Tibial artery (tissue), 4 donors: ENCODE results near the gene CDX2.

ENCODE experiments used
- DNase-seq, 2 donors: peaks; one replicate each; pipeline ENCODE4 v3.0.0-alpha.2; 2019
- H3K27ac ChIP-seq, 2 donors: fragments of 200-600 bp; sonication (generic) in 1 of 2; 1 replicate in 1 of 2; 2 replicates in 1 of 2; pipeline ENCODE4 v1.5.1; 2018 to 2019; ENCODE audit warnings: mild to moderate bottlenecking in 1 of 2
- H3K27me3 ChIP-seq, 2 donors: fragments of 200-600 bp; sonication (generic) in 1 of 2; one replicate each; pipeline versions ENCODE4 v1.5.1 to v1.6.0; 2016 to 2019
- H3K36me3 ChIP-seq, 3 donors: fragments of 200-600 bp; sonication (generic) in 2 of 3; one replicate each; pipeline ENCODE4 v1.5.1; 2016 to 2019; ENCODE audit warnings: mild to moderate bottlenecking in 2 of 3
- H3K4me1 ChIP-seq, 4 donors: fragments of 200-600 bp; sonication (generic) in 2 of 4; 1 replicate in 3 of 4; 2 replicates in 1 of 4; pipeline ENCODE4 v1.5.1; 2016 to 2019
- H3K4me3 ChIP-seq, 2 donors: fragments of 200-600 bp; sonication (generic) in 1 of 2; 1 replicate in 1 of 2; 2 replicates in 1 of 2; pipeline ENCODE4 v1.5.1; 2018 to 2019; ENCODE audit warnings: mild to moderate bottlenecking in 2 of 2
- H3K9me3 ChIP-seq, 3 donors: fragments of 200-600 bp; sonication (generic) in 1 of 3; one replicate each; pipeline ENCODE4 v1.5.1; 2016 to 2019
- CTCF ChIP-seq, 2 experiments: fragments of 200-600 bp in 1 of 2; fragments of 450-650 bp in 1 of 2; IDR thresholded peaks; one replicate each; pipeline ENCODE4 v1.5.1; 2017 to 2019; ENCODE audit warnings: antibody characterized with exemption in 2 of 2, mild to moderate bottlenecking in 1 of 2, moderate library complexity in 1 of 2
- intact Hi-C: fragments of 100-400 bp; cut with DNase I; formaldehyde crosslinking; loops from one replicate; pipeline ENCODE4 v1.15.0; 2023; ENCODE audit warnings: low total_unique reads

Gene CDX2

GRCh38 chr13:27917121-27917947, 51.8 kb downstream of the CDX2 start:
- DNase-seq: no peak
- no peak for TF ChIP-seq CTCF (IDR thresholded peaks at IDR 0.05)
- no peaks in the 10 kb centered on the region for H3K36me3 ChIP-seq
- H3K27me3 ChIP-seq: peaks cover 0 to 92% of the 10 kb centered on the region in 2 donors
- no peak overlapping the region for H3K27ac ChIP-seq
- peaks cover 0 to 49% (median 40%) of the 10 kb centered on the region in 4 donors for H3K4me1 ChIP-seq
- intact Hi-C loops: no loop called here
- no peak overlapping the region for H3K4me3 ChIP-seq
- no peaks in the 10 kb centered on the region for H3K9me3 ChIP-seq

GRCh38 chr13:27915301-27916207, 53.6 kb downstream of the CDX2 start:
- Histone ChIP-seq H3K4me1 (peaks cover 0 to 31% (median 26%) of the 10 kb centered on the region in 4 donors), H3K4me3 (no peak overlapping the region), H3K9me3 (no peaks in the 10 kb centered on the region), H3K27me3 (peaks cover 0 to 75% of the 10 kb centered on the region in 2 donors), H3K27ac (no peak overlapping the region), H3K36me3 (no peaks in the 10 kb centered on the region)
- intact Hi-C loops: no loop called here
- no peak for DNase-seq
- no peak for TF ChIP-seq CTCF (IDR thresholded peaks at IDR 0.05)

GRCh38 chr13:27913160-27913559, 56.0 kb downstream of the CDX2 start:
- no peaks in the 10 kb centered on the region for H3K36me3 ChIP-seq
- H3K4me1 ChIP-seq: peaks cover 0 to 13% (median 11%) of the 10 kb centered on the region in 4 donors
- H3K27me3 ChIP-seq: peaks cover 0 to 63% of the 10 kb centered on the region in 2 donors
- intact Hi-C loops: no loop called here
- no peak overlapping the region for H3K27ac ChIP-seq
- DNase-seq: no peak
- no peak overlapping the region for H3K4me3 ChIP-seq
- no peaks in the 10 kb centered on the region for H3K9me3 ChIP-seq
- no peak for TF ChIP-seq CTCF (IDR thresholded peaks at IDR 0.05)

- peaks cover 0 to 63% of the 10 kb centered on the region in 2 donors for H3K27me3 ChIP-seq
- no peak for DNase-seq
Measured at GRCh38 chr13:27911521-27911920, 57.6 kb downstream of the CDX2 start.

More at GRCh38 chr13:27911521-27911920, 57.6 kb downstream of the CDX2 start:
- Histone ChIP-seq H3K4me3 (no peak overlapping the region), H3K4me1 (no peaks in the 10 kb centered on the region), H3K9me3 (no peaks in the 10 kb centered on the region), H3K36me3 (no peaks in the 10 kb centered on the region), H3K27ac (no peak overlapping the region)
- no peak for TF ChIP-seq CTCF (IDR thresholded peaks at IDR 0.05)
- intact Hi-C loops: no loop called here
